HG03066 (cell line): Measurements from ENCODE around the gene WASL.
"Not testable (repeated sequence)": the region's sequence is repeated elsewhere in the genome, so short reads cannot be mapped to it uniquely, and the experiment has no call there.

ENCODE experiments used
- ATAC-seq: cut with Tn5 transposase; IDR thresholded peaks from one replicate; pipeline ENCODE4 v1.9.1; 2021; ENCODE audit warnings: low read depth; ENCODE audit not compliant: unreplicated experiment

WASL gene

DNA sequence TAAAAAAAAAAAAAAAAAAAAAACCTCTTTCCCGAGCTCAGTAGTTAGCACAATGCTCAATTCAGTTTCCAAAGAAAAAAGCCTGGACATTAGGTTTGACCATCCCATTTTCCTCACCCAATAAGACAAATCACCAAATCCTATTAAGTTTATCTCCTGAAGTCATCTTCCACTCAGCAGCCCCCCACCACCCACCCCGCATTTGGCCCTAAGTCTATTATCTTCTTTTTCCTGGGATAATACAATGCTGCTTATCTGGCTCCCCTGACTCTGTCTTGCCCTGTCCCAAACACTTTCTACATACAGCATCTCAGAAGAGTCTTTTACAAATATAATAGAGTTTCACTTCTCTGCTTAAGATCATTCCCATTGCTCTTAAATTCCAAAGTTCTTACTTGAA is 110.9 kb downstream of the WASL start:
- no peak for ATAC-seq

DNA sequence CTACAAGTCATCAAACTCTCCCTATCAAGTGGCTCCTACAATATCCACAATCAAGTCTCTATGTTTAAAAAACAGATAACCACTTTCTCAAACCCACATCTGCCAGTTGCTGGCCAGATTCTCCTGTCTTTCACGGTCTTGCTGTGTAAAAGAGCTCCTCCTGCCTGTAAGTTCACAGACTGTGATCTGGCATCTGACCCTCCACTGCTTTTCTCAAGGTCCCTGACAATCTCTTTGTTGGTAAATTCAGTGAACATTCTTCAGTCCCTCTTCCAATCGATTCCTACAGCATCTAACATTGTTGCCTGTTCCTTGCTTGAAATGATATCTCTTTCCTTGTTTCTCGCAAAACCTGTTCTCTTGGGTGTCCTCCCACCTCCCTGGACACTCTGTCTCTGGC is 111.6 kb downstream of the WASL start:
- no peak for ATAC-seq

DNA sequence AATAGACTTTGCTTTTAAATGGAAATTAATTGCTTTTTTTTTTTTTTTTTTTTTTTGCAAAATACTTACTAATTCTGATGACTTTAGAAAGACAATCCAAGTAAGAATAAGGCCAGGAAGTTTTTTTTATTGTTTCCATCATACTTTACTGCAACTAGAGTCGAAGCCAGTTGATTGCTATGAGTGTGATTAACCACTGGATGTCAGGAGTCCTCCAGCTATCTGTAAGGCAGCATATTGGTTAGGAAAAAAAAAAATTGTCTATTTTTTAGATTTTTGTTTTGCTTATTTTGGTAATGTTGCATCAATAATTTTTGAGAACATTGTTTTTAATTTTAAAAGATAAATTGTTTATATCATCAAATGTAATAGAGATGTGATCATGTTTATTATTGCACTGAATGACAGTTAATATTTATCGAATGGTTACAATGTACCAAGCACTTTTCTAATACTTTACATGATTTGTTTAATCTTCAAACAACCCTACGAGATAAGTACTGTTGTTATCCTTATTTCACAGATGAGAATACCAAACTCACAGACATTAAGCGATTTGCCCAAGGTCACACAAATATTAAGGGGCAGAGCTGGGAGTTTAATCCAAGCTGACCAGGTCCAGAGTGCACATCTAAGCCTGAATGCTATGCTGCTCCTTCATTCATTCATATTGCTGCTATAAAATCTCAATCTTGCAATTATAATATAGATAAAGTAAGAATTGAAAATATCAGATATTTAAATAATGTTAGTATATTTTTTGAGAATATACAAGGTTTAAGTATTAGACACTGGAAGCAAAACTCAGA is 113.0 kb downstream of the WASL start:
- no peak for ATAC-seq

DNA sequence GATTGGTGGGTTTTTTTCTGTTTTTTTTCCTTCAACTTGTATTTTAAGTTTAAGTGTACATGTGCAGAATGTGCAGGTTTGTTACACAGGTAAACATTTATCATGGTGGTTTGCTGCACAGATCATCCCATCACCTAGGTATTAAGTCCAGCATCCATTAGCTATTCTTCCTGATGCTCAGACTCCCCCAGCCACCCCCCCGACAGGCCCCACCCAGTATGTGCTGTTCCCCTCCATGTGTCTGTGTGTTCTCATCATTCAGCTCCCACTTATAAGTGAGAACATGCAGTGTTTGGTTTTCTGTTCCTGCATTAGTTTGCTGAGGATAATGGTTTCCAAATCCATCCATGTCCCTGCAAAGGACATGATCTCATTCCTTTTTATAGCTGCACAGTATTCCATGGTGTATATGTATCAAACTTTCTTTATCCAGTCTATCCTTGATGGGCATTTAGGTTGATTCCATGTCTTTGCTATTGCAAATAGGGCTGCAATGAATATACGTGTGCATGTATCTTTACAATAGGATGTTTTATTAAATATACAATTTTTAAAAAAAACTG is 114.7 kb downstream of the WASL start:
- ATAC-seq = not testable (repeated sequence)

DNA sequence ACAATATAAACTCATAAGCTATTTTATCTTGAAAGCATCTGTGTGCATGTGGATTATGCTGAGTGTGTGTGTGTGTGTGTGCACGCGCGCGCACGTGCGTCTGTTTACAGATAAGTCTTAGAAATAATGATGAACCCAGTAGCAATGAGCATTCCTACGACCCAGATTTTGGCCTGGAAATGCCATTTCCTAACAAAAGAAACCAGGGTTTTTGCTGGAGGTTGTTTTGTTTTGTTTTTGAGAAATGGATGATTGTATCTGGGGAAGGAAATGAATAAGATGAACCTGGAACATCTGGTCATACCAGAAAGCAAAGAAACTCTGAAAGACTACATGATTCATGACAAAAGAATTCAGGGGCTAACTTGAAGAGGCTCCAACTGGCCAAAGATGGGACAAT is 115.2 kb downstream of the WASL start:
- ATAC-seq = no peak

DNA sequence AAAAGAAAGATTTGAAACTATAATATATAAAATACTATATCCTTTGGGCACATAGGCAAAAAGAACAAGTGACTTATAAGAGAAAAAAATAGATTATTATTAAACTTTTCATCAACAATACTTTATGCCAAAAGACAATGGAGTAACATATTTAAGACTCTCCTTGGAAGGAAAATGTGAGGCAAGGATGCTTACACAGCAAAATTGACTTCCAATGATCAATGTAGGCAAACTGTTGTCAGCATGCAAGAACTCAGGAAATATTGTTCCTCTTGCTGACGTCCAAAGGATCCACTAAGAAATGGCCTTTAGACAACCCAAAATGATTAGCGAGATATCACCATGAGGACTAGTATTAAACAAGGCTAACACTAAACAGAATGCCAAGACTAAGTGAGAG is 116.0 kb downstream of the WASL start:
- ATAC-seq = no peak
